Memory B cell (primary cell): ENCODE data around the gene MUC6.

Experiments used
- ATAC-seq: fragments of 150-1000 bp; cut with Tn5 transposase; 2 replicates; pipeline ENCODE4 v1.10.0; 2021; ENCODE audit warnings: low read depth, mild to moderate bottlenecking, moderate library complexity
- DNase-seq, 2 donors: peaks; one replicate each; pipeline ENCODE4 v3.0.0; 2022; ENCODE audit warnings: low spot score in 2 of 2
- H3K27ac Mint-ChIP-seq: one replicate; pipeline ENCODE4 v1.8.0; 2022; ENCODE audit warnings: mild to moderate bottlenecking, moderate library complexity, mixed read lengths
- H3K27me3 Mint-ChIP-seq: one replicate; pipeline ENCODE4 v1.8.0; 2022; ENCODE audit warnings: mixed read lengths
- H3K36me3 Mint-ChIP-seq: one replicate; pipeline ENCODE4 v1.8.0; 2022; ENCODE audit warnings: mild to moderate bottlenecking, mixed read lengths
- H3K4me1 Mint-ChIP-seq: one replicate; pipeline ENCODE4 v1.8.0; 2022; ENCODE audit warnings: mixed read lengths
- H3K4me3 Mint-ChIP-seq: one replicate; pipeline ENCODE4 v1.8.0; 2022; ENCODE audit warnings: mild to moderate bottlenecking, moderate library complexity, mixed read lengths
- H3K9me3 Mint-ChIP-seq: one replicate; pipeline ENCODE4 v1.8.0; 2022; ENCODE audit warnings: mixed read lengths

Gene MUC6

DNA sequence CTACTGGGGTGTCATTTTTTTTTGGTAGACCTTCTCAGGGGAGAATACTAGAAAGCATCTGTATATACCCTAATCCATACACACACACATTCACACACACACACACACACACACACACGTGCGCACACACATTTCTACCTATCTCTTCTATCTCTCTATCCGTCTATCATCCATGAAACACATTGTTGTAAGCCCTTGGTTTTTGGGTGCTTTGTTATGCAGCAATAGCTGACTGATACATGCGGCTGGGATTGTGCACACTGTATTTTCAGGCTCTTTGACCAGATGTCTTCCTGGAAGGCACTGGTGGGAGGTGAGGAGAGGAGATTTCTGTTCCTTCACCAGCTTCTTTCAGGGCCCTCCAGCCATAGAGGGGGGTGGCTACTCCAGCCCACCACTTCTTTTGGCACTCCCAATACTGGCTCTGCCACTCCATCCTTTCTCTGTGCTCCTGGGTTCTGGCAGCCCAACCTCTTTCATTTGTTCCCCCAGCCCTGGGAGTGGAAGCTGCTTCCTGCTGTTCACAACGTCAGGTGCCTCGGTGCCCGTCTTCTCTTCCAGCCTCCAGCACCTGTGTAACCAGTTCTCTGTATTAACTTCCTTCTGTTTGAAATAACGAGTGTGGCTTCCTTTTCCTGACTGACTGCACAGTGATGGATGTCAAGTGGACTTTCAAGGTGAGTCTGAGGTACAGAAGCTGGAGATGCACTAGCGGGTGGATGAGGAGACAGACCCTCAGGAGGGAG is 25.7 kb upstream of the MUC6 start:
- ATAC-seq: no peak
- peaks cover 6% of the 10 kb centered on the region for H3K36me3 Mint-ChIP-seq

GRCh38 chr11:1060852-1061616 is 24.5 kb upstream of the MUC6 start:
- no peak overlapping the region for H3K4me3 Mint-ChIP-seq
- H3K9me3 Mint-ChIP-seq: peaks cover 6% of the 10 kb centered on the region
- peaks cover 18% of the 10 kb centered on the region for H3K27me3 Mint-ChIP-seq
- peaks cover 6% of the 10 kb centered on the region for H3K36me3 Mint-ChIP-seq
- peaks cover 3% of the 10 kb centered on the region for H3K4me1 Mint-ChIP-seq
- DNase-seq (no peak), ATAC-seq (no peak)
- H3K27ac Mint-ChIP-seq: no peak overlapping the region

More for the DNA sequence above, 25.7 kb upstream of the MUC6 start:
- Mint-ChIP-seq H3K27ac (no peak overlapping the region), H3K27me3 (peaks cover 18% of the 10 kb centered on the region), H3K4me3 (no peak overlapping the region), H3K4me1 (peaks cover 3% of the 10 kb centered on the region), H3K9me3 (peaks cover 6% of the 10 kb centered on the region)
- no peak for DNase-seq

DNA sequence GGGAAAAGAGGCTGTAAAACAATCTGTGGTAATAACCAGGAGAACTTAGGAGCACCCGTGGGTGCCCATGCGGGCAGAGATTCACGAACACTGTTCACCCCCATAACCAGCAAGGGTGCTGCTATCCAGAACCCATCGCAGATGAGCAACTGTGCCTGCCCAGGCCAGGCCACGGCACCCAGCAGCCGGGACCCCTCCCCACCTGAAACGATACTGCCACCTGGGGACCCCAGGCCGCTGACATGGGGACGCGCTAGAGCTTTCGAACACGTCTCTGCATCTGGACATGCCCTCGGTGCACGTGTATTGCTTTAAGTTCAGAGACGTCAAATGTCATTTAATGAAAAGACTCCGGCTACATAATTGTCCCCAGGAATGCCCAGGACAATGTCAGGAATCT is 23.9 kb upstream of the MUC6 start:
- DNase-seq (no peak), ATAC-seq (no peak)
- peaks cover 3% of the 10 kb centered on the region for H3K4me1 Mint-ChIP-seq
- H3K4me3 Mint-ChIP-seq: no peak overlapping the region
- H3K36me3 Mint-ChIP-seq: peaks cover 6% of the 10 kb centered on the region
- peaks cover 20% of the 10 kb centered on the region for H3K27me3 Mint-ChIP-seq
- peaks cover 6% of the 10 kb centered on the region for H3K9me3 Mint-ChIP-seq
- H3K27ac Mint-ChIP-seq: no peak overlapping the region

DNA sequence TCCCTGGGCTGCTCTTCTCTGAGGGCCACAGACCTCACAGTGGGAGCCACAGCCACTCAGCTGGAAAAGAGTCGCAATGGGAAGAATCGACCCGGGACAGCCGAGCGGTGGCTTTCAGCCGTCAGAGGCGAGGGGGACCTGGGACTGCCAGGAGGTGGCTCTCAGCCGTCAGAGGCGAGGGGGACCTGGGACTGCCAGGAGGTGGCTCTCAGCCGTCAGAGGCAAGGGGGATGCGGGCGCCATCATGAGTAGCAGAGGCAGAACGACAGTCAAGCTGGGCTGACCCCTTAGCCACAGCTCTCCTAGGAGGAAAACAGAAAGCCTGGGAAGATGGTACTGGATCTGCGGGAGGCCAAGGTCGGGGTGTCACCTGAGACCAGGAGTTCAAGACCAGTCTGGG is 23.2 kb upstream of the MUC6 start:
- Mint-ChIP-seq H3K36me3 (peaks cover 6% of the 10 kb centered on the region), H3K4me3 (no peak overlapping the region), H3K9me3 (peaks cover 6% of the 10 kb centered on the region), H3K27me3 (peaks cover 23% of the 10 kb centered on the region), H3K27ac (no peak overlapping the region), H3K4me1 (peaks cover 3% of the 10 kb centered on the region)
- DNase-seq (no peak), ATAC-seq (no peak)

GRCh38 chr11:1057806-1058205 is 21.3 kb upstream of the MUC6 start:
- DNase-seq (no peak), ATAC-seq (no peak)
- Mint-ChIP-seq H3K27ac (no peak overlapping the region), H3K27me3 (peaks cover 23% of the 10 kb centered on the region), H3K36me3 (peaks cover 6% of the 10 kb centered on the region), H3K4me1 (no peaks in the 10 kb centered on the region), H3K9me3 (peaks cover 6% of the 10 kb centered on the region), H3K4me3 (no peak overlapping the region)

- no peaks in the 10 kb centered on the region for H3K36me3 Mint-ChIP-seq
Measured at GRCh38 chr11:1055990-1056771, 19.7 kb upstream of the MUC6 start.

DNA sequence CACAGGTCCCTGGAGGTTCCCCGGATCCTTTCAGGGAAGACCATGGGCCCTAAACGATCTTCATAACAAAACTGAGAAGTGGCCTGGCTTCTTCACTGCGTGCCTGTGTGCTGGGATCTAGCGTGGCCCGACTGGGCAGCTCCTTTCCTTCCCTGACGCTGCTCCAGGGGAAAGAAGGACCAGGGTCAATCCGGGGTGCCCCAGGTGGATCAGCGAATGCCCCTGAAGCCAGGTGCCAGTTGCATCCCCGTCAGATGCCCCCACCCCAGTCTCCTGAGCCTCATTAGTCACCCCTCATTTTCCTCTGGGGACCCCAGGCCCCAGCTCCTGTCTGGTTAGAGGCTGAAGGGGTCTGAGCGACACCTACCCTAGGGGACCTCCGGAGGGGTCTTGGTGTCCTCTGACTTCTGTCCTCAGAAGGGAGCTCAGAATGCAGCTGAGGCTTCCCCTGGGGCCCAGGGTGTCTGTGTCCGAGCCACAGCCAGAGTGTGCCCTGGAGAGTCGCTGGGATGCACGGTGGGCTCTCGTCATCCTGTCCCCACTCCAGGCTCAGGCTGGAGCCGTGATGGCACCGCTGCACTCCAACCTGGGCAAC is 18.7 kb upstream of the MUC6 start:
- Mint-ChIP-seq H3K36me3 (no peaks in the 10 kb centered on the region), H3K27ac (no peak overlapping the region), H3K27me3 (peaks cover 28% of the 10 kb centered on the region), H3K4me1 (no peaks in the 10 kb centered on the region), H3K9me3 (no peaks in the 10 kb centered on the region), H3K4me3 (no peak overlapping the region)
- DNase-seq (no peak), ATAC-seq (no peak)

More at GRCh38 chr11:1055990-1056771, 19.7 kb upstream of the MUC6 start:
- Mint-ChIP-seq H3K27me3 (peaks cover 23% of the 10 kb centered on the region), H3K9me3 (no peaks in the 10 kb centered on the region), H3K27ac (no peak overlapping the region), H3K4me1 (no peaks in the 10 kb centered on the region), H3K4me3 (no peak overlapping the region)
- ATAC-seq (no peak), DNase-seq (no peak)

DNA sequence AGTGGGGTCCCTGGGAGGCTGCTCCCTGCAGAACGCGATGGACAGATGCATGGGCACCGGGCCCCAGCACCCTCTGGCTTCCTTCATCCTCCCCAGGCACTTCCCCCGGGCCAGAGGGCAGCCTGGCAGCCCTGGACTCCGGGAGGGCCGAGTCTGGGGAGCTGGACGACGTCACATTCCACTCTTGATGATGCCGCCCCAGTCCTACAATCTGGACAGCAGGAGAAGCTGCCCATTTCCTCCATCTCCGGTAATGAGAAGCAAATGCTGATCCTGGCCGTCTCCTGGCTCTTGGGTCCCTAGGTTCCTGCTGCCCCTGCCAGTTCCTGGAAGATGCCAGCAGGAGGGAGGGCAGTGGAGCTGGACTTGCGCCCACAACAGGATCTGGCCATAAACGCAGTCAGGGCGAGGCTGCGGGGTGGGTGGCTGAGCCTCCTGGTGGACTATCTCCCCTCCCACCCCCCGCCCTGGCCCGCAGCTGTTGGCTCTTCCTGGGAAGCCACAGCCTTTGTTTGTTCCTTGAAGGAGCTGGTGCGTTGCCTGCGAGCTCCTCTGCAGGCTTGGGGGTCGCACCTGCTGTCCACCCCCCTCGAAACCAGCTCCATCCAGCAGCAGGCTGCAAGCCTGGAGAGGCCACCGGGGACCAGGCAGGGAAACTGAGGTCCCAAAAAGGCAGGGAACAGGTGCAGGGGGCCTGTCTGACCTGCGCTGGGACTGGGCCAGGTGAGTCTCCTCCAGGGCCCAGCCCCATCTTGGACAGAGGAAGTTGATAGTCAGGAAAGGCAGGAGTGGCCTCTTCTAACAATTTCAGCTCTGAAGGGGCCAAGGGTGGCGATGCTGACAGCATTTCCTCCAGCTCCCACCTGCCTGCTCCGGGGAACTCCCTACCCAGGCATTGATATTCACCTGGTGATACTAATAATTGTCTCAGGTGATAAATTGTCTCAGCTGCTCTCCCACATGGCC is 17.9 kb upstream of the MUC6 start:
- DNase-seq: no peak
- Mint-ChIP-seq H3K27ac (no peak overlapping the region), H3K4me3 (no peak overlapping the region), H3K27me3 (peaks cover 27% of the 10 kb centered on the region), H3K36me3 (no peaks in the 10 kb centered on the region), H3K9me3 (no peaks in the 10 kb centered on the region), H3K4me1 (no peaks in the 10 kb centered on the region)
- no peak for ATAC-seq

DNA sequence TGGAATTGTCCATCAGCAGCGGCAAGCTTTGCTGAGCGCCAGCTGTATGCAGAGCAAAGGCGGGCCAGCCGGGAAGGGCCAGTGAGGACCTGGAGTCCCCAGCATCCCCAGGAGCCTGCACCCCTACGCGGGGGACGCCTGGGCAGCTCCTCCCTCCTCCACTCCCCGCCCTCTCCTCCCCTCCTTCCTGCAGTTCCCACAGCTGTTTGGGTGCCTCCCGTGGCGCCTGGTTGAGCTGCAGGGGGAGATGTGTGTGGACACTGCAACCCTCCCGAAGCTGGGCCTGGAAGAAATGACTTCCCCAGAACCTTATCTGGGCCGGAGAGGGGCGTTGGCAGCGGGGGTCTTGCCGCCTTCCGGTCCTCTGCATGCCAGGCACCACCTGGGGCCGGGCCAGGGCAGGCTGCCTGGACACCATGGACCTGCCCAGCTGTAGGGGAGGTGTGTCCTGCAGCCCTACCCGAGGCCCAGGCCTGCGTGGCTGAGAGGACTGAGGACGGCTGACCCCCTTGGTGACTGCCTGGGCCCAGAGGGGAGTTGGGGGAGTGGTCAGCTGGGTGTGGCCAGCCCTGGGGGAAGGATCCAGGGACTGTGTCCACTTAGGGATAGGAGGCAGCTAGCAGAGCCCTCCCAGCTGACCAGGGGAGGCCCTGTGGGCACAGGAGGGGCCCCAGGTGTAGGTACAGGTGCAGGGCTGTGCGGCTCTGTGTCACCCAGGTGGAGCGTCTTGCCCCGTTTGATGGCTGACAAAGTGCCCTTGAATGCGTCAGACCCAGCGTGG is 16.8 kb upstream of the MUC6 start:
- H3K4me3 Mint-ChIP-seq: no peak overlapping the region
- peaks cover 24% of the 10 kb centered on the region for H3K27me3 Mint-ChIP-seq
- H3K36me3 Mint-ChIP-seq: no peaks in the 10 kb centered on the region
- H3K4me1 Mint-ChIP-seq: no peaks in the 10 kb centered on the region
- ATAC-seq (no peak), DNase-seq (no peak)
- no peak overlapping the region for H3K27ac Mint-ChIP-seq
- no peaks in the 10 kb centered on the region for H3K9me3 Mint-ChIP-seq

GRCh38 chr11:1052133-1053011 is 15.9 kb upstream of the MUC6 start:
- no peaks in the 10 kb centered on the region for H3K36me3 Mint-ChIP-seq
- peaks cover 19% of the 10 kb centered on the region for H3K27me3 Mint-ChIP-seq
- H3K9me3 Mint-ChIP-seq: no peaks in the 10 kb centered on the region
- no peak overlapping the region for H3K4me3 Mint-ChIP-seq
- DNase-seq: no peak
- H3K4me1 Mint-ChIP-seq: no peaks in the 10 kb centered on the region
- no peak overlapping the region for H3K27ac Mint-ChIP-seq
- ATAC-seq: no peak

DNA sequence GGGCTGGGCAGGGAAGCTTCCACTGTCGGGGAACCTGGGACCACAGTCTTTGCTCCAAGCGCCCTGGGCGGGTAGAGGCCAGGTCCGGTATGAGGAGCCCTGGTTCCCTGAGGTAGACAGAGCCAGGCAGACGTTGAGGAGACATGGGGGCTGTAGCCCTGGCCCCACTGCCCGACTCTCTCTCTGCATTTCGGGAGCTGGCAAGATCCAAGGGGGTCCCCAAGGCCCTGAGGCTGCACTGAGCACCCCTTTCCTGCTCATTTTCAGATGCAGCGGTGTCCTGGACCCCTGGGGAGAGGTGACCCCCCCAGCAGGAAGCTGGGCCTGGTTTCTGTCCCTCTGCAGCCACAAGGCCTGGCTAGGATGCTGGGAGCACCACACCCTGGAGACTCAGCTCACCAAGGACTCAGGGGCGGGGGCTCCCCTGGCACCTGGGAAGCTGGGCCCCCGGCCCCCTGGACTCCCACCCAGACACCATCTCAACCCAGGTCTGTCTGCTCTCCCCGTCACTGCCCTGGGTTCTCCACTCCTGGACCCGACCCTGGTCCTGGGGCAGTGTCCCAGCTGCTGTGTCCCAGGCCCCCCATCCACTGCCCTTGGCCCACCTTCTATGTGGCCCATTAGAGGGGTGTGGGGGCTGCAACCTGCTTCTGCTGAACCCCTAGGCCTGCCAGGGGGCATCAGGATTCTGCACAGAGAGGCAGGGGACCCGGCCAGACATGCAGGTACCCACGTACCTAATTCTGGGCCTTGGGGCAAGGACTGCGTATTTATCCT is 15.0 kb upstream of the MUC6 start:
- DNase-seq: no peak
- no peaks in the 10 kb centered on the region for H3K36me3 Mint-ChIP-seq
- ATAC-seq: no peak
- no peaks in the 10 kb centered on the region for H3K9me3 Mint-ChIP-seq
- no peak overlapping the region for H3K27ac Mint-ChIP-seq
- no peak overlapping the region for H3K4me3 Mint-ChIP-seq
- H3K4me1 Mint-ChIP-seq: no peaks in the 10 kb centered on the region
- peaks cover 22% of the 10 kb centered on the region for H3K27me3 Mint-ChIP-seq
